UCSD-AML1 (cell line): ENCODE measurements around the gene KLHL13.
"Not testable (repeated sequence)": the region's sequence is repeated elsewhere in the genome, so short reads cannot be mapped to it uniquely, and the experiment has no call there.

Experiments
- DNase-seq: peaks from one replicate; lab custom pipeline; 2025; ENCODE audit not compliant: unreplicated experiment; lab: John Stamatoyannopoulos, UW

KLHL13 gene

GRCh38 chrX:118074196-118074595 lies 42.4 kb downstream of the KLHL13 start:
- no peak for DNase-seq

- no peak for DNase-seq
These were observed 49.6 kb downstream of the KLHL13 start for GRCh38 chrX:118066867-118067515.

- no peak for DNase-seq
These were observed 53.6 kb downstream of the KLHL13 start for GRCh38 chrX:118062817-118063615.

- no peak for DNase-seq
These were observed 54.4 kb downstream of the KLHL13 start for GRCh38 chrX:118062048-118062789.

- DNase-seq = no peak
These were observed 57.7 kb downstream of the KLHL13 start for GRCh38 chrX:118058924-118059323.

- DNase-seq = no peak
These were observed 59.7 kb downstream of the KLHL13 start for GRCh38 chrX:118056870-118057269.

- no peak for DNase-seq
These were observed 66.9 kb downstream of the KLHL13 start for GRCh38 chrX:118049713-118050112.

GRCh38 chrX:118047446-118048186 lies 69.0 kb downstream of the KLHL13 start:
- no peak for DNase-seq

GRCh38 chrX:118039591-118039990 lies 77.0 kb downstream of the KLHL13 start:
- no peak for DNase-seq

GRCh38 chrX:118038614-118039365 lies 77.8 kb downstream of the KLHL13 start:
- no peak for DNase-seq

GRCh38 chrX:118026631-118027030 lies 90.0 kb downstream of the KLHL13 start:
- no peak for DNase-seq

GRCh38 chrX:118025226-118025625 lies 91.4 kb downstream of the KLHL13 start:
- DNase-seq = no peak

- no peak for DNase-seq
These were observed 92.1 kb downstream of the KLHL13 start for GRCh38 chrX:118024482-118024881.

- no peak for DNase-seq
These were observed 93.9 kb downstream of the KLHL13 start for GRCh38 chrX:118022753-118023152.

- DNase-seq = no peak
These were observed 100.2 kb downstream of the KLHL13 start for GRCh38 chrX:118016422-118016821.

GRCh38 chrX:118002417-118002816 lies 114.2 kb downstream of the KLHL13 start:
- not testable (repeated sequence) for DNase-seq

- DNase-seq = no peak
These were observed 116.1 kb downstream of the KLHL13 start for GRCh38 chrX:118000518-118000917.

- DNase-seq = no peak
These were observed 118.4 kb downstream of the KLHL13 start for GRCh38 chrX:117998171-117998570.

- no peak for DNase-seq
These were observed 119.6 kb downstream of the KLHL13 start for GRCh38 chrX:117996918-117997480.

- no peak for DNase-seq
These were observed 120.2 kb downstream of the KLHL13 start for GRCh38 chrX:117996408-117996807.
